ENCODE results near the gene TPM3. TPM values are rescaled to one million over a fixed set of nuclear protein-coding genes. Genes with fewer than 3 reads are reported as not detected.

Gene TPM3
- total and polyA plus RNA-seq, 9 of the 15 experiments (the other 6 are each of a cell fraction or from before 2014, with no cell fraction given): 202 to 604 (median 421) TPM

DNA sequence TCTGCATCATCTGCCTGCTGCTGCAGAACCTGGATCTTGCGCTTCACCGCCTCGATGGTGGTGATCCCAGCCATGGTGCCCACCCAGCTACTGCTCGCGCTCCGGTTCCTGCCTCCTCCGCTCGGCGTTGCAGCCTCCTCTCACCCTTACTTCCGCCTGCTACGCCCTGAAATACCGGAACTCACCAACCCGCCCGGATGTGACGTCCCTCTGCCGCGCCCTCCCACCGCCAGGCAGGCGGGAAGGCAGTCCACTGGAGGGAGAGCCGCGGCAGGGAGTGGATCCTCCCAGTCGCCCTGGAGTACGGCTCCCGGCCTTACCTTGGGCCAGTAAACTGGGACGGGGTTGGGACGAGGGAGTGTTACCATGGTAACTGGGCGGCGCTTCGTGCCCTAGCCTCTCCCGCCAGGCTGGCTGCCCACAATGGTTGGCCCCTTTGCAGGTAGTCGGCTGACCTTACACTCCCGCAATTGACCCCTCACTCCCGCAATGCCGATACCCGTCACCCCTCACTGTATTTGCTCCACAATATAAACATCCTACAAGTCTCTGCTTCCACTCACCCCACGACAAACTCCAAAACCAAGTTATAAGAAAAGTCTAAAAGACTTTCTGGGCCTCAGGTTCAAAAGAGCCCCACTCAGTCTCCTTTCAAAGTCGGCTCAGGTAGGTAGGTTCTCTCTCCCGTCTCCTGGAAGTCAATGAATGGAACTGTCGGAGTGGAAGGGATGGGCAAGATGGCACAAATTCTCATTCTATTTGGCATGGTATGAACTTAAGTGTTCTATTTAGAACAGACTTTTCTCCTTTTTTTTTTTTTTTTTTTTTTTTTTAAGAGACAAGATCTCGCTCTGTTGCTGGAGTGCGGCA is 8.6 kb downstream of the TPM3 start (continued):
- TF ChIP-seq, protein P1, sequence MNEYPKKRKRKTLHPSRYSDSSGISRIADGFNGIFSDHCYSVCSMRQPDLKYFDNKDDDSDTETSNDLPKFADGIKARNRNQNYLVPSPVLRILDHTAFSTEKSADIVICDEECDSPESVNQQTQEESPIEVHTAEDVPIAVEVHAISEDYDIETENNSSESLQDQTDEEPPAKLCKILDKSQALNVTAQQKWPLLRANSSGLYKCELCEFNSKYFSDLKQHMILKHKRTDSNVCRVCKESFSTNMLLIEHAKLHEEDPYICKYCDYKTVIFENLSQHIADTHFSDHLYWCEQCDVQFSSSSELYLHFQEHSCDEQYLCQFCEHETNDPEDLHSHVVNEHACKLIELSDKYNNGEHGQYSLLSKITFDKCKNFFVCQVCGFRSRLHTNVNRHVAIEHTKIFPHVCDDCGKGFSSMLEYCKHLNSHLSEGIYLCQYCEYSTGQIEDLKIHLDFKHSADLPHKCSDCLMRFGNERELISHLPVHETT (CRISPR knock-in tag; conservative IDR thresholded peaks at IDR 0.05 in 1 of 2, IDR thresholded peaks at IDR 0.05 in 1 of 2): 0 out of 4 replicates have a peak, but pooled peaks of 1 of the 2 experiments have one; percentile 33
- TF ChIP-seq, protein P2, sequence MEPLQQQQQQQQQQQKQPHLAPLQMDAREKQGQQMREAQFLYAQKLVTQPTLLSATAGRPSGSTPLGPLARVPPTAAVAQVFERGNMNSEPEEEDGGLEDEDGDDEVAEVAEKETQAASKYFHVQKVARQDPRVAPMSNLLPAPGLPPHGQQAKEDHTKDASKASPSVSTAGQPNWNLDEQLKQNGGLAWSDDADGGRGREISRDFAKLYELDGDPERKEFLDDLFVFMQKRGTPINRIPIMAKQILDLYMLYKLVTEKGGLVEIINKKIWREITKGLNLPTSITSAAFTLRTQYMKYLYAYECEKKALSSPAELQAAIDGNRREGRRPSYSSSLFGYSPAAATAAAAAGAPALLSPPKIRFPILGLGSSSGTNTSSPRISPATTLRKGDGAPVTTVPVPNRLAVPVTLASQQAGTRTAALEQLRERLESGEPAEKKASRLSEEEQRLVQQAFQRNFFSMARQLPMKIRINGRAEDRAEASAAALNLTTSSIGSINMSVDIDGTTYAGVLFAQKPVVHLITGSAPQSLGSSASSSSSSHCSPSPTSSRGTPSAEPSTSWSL (CRISPR knock-in tag; IDR thresholded peaks at IDR 0.05; ENCODE audit: borderline replicate concordance): no peak
- TF ChIP-seq PHB2 (IDR thresholded peaks at IDR 0.05; ENCODE audit: low read depth): no peak
- peak; percentile 96 for TF ChIP-seq KDM5B (IDR thresholded peaks at IDR 0.05; ENCODE audit: insufficient replicate concordance, low read depth, low read length)
- peak; percentile 71; the same call in 1 of the 2 replicates for TF ChIP-seq BRD4 (IDR thresholded peaks at IDR 0.05)
- TF ChIP-seq SMARCA4 (IDR thresholded peaks at IDR 0.05): no peak; the same call in 1 of the 2 replicates
- no peak for TF ChIP-seq CREB5 (CRISPR knock-in tag; IDR thresholded peaks at IDR 0.05)
- TF ChIP-seq JUNB (CRISPR knock-in tag; conservative IDR thresholded peaks at IDR 0.05): no peak
- no peak for TF ChIP-seq ZNF830 (CRISPR knock-in tag; IDR thresholded peaks at IDR 0.05)
- TF ChIP-seq CAMTA2 (CRISPR knock-in tag; conservative IDR thresholded peaks at IDR 0.05): no peak
- TF ChIP-seq ZNF583 (CRISPR knock-in tag; IDR thresholded peaks at IDR 0.05): no peak
- peak; percentile 55; the same call in 1 of the 2 replicates for TF ChIP-seq ZNF740 (CRISPR knock-in tag; IDR thresholded peaks at IDR 0.05)
- TF ChIP-seq ZNF740 (tag; IDR thresholded peaks at IDR 0.05): no peak
- TF ChIP-seq ARID2 (IDR thresholded peaks at IDR 0.05): no peak
- TF ChIP-seq ZKSCAN8 (CRISPR knock-in tag; IDR thresholded peaks at IDR 0.05): no peak
- TF ChIP-seq EGR1 (conservative IDR thresholded peaks at IDR 0.05): peak; percentile 49
- TF ChIP-seq, protein P3, sequence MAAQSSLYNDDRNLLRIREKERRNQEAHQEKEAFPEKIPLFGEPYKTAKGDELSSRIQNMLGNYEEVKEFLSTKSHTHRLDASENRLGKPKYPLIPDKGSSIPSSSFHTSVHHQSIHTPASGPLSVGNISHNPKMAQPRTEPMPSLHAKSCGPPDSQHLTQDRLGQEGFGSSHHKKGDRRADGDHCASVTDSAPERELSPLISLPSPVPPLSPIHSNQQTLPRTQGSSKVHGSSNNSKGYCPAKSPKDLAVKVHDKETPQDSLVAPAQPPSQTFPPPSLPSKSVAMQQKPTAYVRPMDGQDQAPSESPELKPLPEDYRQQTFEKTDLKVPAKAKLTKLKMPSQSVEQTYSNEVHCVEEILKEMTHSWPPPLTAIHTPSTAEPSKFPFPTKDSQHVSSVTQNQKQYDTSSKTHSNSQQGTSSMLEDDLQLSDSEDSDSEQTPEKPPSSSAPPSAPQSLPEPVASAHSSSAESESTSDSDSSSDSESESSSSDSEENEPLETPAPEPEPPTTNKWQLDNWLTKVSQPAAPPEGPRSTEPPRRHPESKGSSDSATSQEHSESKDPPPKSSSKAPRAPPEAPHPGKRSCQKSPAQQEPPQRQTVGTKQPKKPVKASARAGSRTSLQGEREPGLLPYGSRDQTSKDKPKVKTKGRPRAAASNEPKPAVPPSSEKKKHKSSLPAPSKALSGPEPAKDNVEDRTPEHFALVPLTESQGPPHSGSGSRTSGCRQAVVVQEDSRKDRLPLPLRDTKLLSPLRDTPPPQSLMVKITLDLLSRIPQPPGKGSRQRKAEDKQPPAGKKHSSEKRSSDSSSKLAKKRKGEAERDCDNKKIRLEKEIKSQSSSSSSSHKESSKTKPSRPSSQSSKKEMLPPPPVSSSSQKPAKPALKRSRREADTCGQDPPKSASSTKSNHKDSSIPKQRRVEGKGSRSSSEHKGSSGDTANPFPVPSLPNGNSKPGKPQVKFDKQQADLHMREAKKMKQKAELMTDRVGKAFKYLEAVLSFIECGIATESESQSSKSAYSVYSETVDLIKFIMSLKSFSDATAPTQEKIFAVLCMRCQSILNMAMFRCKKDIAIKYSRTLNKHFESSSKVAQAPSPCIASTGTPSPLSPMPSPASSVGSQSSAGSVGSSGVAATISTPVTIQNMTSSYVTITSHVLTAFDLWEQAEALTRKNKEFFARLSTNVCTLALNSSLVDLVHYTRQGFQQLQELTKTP (IDR thresholded peaks at IDR 0.05; ENCODE audit: low read depth in 1 of 2, partially characterized antibody in 2 of 2): no peak
- no peak for TF ChIP-seq ZNF561 (CRISPR knock-in tag; conservative IDR thresholded peaks at IDR 0.05)

Measured in K562 (cell line).